ENCODE data around the gene GALNT13.

Gene GALNT13

GRCh38 chr2:153890576-153890975 is 18.9 kb downstream of the GALNT13 start:
- Mint-ChIP-seq H3K36me3 (no peaks in the 10 kb centered on the region), H3K4me1 (no peaks in the 10 kb centered on the region), H3K4me3 (no peak overlapping the region), H3K27me3 (no peaks in the 10 kb centered on the region), H3K9me3 (peaks cover 5% of the 10 kb centered on the region), H3K27ac (no peak overlapping the region)
- DNase-seq (ENCODE audit: low spot score in 2 of 2) (no peak), ATAC-seq (ENCODE audit: low read depth) (no peak)

- no peaks in the 10 kb centered on the region for H3K4me1 Mint-ChIP-seq
- no peaks in the 10 kb centered on the region for H3K36me3 Mint-ChIP-seq
- no peak for DNase-seq (ENCODE audit: low spot score in 2 of 2)
- H3K4me3 Mint-ChIP-seq = no peak overlapping the region
- no peak for ATAC-seq (ENCODE audit: low read depth)
- peaks cover 4% of the 10 kb centered on the region for H3K9me3 Mint-ChIP-seq
- no peak overlapping the region for H3K27ac Mint-ChIP-seq
- H3K27me3 Mint-ChIP-seq = no peaks in the 10 kb centered on the region
These were observed 19.3 kb downstream of the GALNT13 start for GRCh38 chr2:153891051-153891450.

GRCh38 chr2:153912798-153913396 is 41.2 kb downstream of the GALNT13 start:
- H3K4me3 Mint-ChIP-seq = no peak overlapping the region
- peaks cover 10% of the 10 kb centered on the region for H3K9me3 Mint-ChIP-seq
- no peaks in the 10 kb centered on the region for H3K27me3 Mint-ChIP-seq
- H3K36me3 Mint-ChIP-seq = no peaks in the 10 kb centered on the region
- H3K27ac Mint-ChIP-seq = no peak overlapping the region
- ATAC-seq (ENCODE audit: low read depth) (no peak), DNase-seq (ENCODE audit: low spot score in 2 of 2) (no peak)
- H3K4me1 Mint-ChIP-seq = no peaks in the 10 kb centered on the region

- DNase-seq (ENCODE audit: low spot score in 2 of 2) = no peak
- no peaks in the 10 kb centered on the region for H3K27me3 Mint-ChIP-seq
- no peaks in the 10 kb centered on the region for H3K36me3 Mint-ChIP-seq
- peaks cover 1% of the 10 kb centered on the region for H3K9me3 Mint-ChIP-seq
- no peaks in the 10 kb centered on the region for H3K4me1 Mint-ChIP-seq
- H3K4me3 Mint-ChIP-seq = no peak overlapping the region
- H3K27ac Mint-ChIP-seq = no peak overlapping the region
- ATAC-seq (ENCODE audit: low read depth) = no peak
These were observed 45.8 kb downstream of the GALNT13 start for GRCh38 chr2:153917570-153917969.

- no peaks in the 10 kb centered on the region for H3K36me3 Mint-ChIP-seq
- ATAC-seq (ENCODE audit: low read depth) = no peak
- DNase-seq (ENCODE audit: low spot score in 2 of 2) = no peak
- no peak overlapping the region for H3K27ac Mint-ChIP-seq
- H3K4me1 Mint-ChIP-seq = no peaks in the 10 kb centered on the region
- no peaks in the 10 kb centered on the region for H3K27me3 Mint-ChIP-seq
- H3K4me3 Mint-ChIP-seq = no peak overlapping the region
- peaks cover 17% of the 10 kb centered on the region for H3K9me3 Mint-ChIP-seq
These were observed 63.8 kb downstream of the GALNT13 start for GRCh38 chr2:153935511-153935910.

- peaks cover 8% of the 10 kb centered on the region for H3K9me3 Mint-ChIP-seq
- H3K27ac Mint-ChIP-seq = no peak overlapping the region
- H3K4me3 Mint-ChIP-seq = no peak overlapping the region
- ATAC-seq (ENCODE audit: low read depth) (no peak), DNase-seq (ENCODE audit: low spot score in 2 of 2) (no peak)
- no peaks in the 10 kb centered on the region for H3K27me3 Mint-ChIP-seq
- H3K4me1 Mint-ChIP-seq = no peaks in the 10 kb centered on the region
- no peaks in the 10 kb centered on the region for H3K36me3 Mint-ChIP-seq
These were observed 67.5 kb downstream of the GALNT13 start for GRCh38 chr2:153939124-153939796.

- no peaks in the 10 kb centered on the region for H3K4me1 Mint-ChIP-seq
- no peaks in the 10 kb centered on the region for H3K36me3 Mint-ChIP-seq
- no peak for DNase-seq (ENCODE audit: low spot score in 2 of 2)
- H3K4me3 Mint-ChIP-seq = no peak overlapping the region
- H3K9me3 Mint-ChIP-seq = peaks cover 8% of the 10 kb centered on the region
- no peak for ATAC-seq (ENCODE audit: low read depth)
- no peaks in the 10 kb centered on the region for H3K27me3 Mint-ChIP-seq
- H3K27ac Mint-ChIP-seq = no peak overlapping the region
These were observed 68.8 kb downstream of the GALNT13 start for GRCh38 chr2:153940511-153940910.

GRCh38 chr2:153944800-153945199 is 73.1 kb downstream of the GALNT13 start:
- H3K27me3 Mint-ChIP-seq = no peaks in the 10 kb centered on the region
- no peaks in the 10 kb centered on the region for H3K4me1 Mint-ChIP-seq
- no peak overlapping the region for H3K27ac Mint-ChIP-seq
- no peak overlapping the region for H3K4me3 Mint-ChIP-seq
- DNase-seq (ENCODE audit: low spot score in 2 of 2) (no peak), ATAC-seq (ENCODE audit: low read depth) (no peak)
- H3K9me3 Mint-ChIP-seq = peaks cover 5% of the 10 kb centered on the region
- no peaks in the 10 kb centered on the region for H3K36me3 Mint-ChIP-seq

GRCh38 chr2:153946036-153946435 is 74.3 kb downstream of the GALNT13 start:
- no peak for ATAC-seq (ENCODE audit: low read depth)
- H3K27me3 Mint-ChIP-seq = no peaks in the 10 kb centered on the region
- no peaks in the 10 kb centered on the region for H3K36me3 Mint-ChIP-seq
- no peak for DNase-seq (ENCODE audit: low spot score in 2 of 2)
- peaks cover 7% of the 10 kb centered on the region for H3K9me3 Mint-ChIP-seq
- H3K4me3 Mint-ChIP-seq = no peak overlapping the region
- no peak overlapping the region for H3K27ac Mint-ChIP-seq
- no peaks in the 10 kb centered on the region for H3K4me1 Mint-ChIP-seq

GRCh38 chr2:153953761-153954160 is 82.0 kb downstream of the GALNT13 start:
- no peak overlapping the region for H3K4me3 Mint-ChIP-seq
- no peaks in the 10 kb centered on the region for H3K4me1 Mint-ChIP-seq
- no peak overlapping the region for H3K27ac Mint-ChIP-seq
- no peak for ATAC-seq (ENCODE audit: low read depth)
- H3K36me3 Mint-ChIP-seq = no peaks in the 10 kb centered on the region
- H3K9me3 Mint-ChIP-seq = peaks cover 8% of the 10 kb centered on the region
- DNase-seq (ENCODE audit: low spot score in 2 of 2) = no peak
- H3K27me3 Mint-ChIP-seq = no peaks in the 10 kb centered on the region

GRCh38 chr2:153963256-153963655 is 91.5 kb downstream of the GALNT13 start:
- no peak overlapping the region for H3K4me3 Mint-ChIP-seq
- H3K9me3 Mint-ChIP-seq = peaks cover 5% of the 10 kb centered on the region
- H3K27me3 Mint-ChIP-seq = no peaks in the 10 kb centered on the region
- no peaks in the 10 kb centered on the region for H3K4me1 Mint-ChIP-seq
- no peak for ATAC-seq (ENCODE audit: low read depth)
- no peak for DNase-seq (ENCODE audit: low spot score in 2 of 2)
- H3K27ac Mint-ChIP-seq = no peak overlapping the region
- H3K36me3 Mint-ChIP-seq = no peaks in the 10 kb centered on the region

GRCh38 chr2:153967248-153967973 is 95.7 kb downstream of the GALNT13 start:
- Mint-ChIP-seq H3K9me3 (peaks cover 3% of the 10 kb centered on the region), H3K27ac (no peak overlapping the region), H3K4me3 (no peak overlapping the region), H3K36me3 (no peaks in the 10 kb centered on the region), H3K27me3 (no peaks in the 10 kb centered on the region), H3K4me1 (no peaks in the 10 kb centered on the region)
- ATAC-seq (ENCODE audit: low read depth) (no peak), DNase-seq (ENCODE audit: low spot score in 2 of 2) (no peak)

GRCh38 chr2:153971250-153971649 is 99.5 kb downstream of the GALNT13 start:
- no peak overlapping the region for H3K4me3 Mint-ChIP-seq
- no peaks in the 10 kb centered on the region for H3K36me3 Mint-ChIP-seq
- H3K9me3 Mint-ChIP-seq = peaks cover 1% of the 10 kb centered on the region
- ATAC-seq (ENCODE audit: low read depth) (no peak), DNase-seq (ENCODE audit: low spot score in 2 of 2) (no peak)
- no peaks in the 10 kb centered on the region for H3K4me1 Mint-ChIP-seq
- H3K27me3 Mint-ChIP-seq = no peaks in the 10 kb centered on the region
- H3K27ac Mint-ChIP-seq = no peak overlapping the region

GRCh38 chr2:153971855-153972254 is 100.1 kb downstream of the GALNT13 start:
- Mint-ChIP-seq H3K9me3 (peaks cover 1% of the 10 kb centered on the region), H3K4me1 (no peaks in the 10 kb centered on the region), H3K4me3 (no peak overlapping the region), H3K27ac (no peak overlapping the region), H3K27me3 (no peaks in the 10 kb centered on the region), H3K36me3 (no peaks in the 10 kb centered on the region)
- DNase-seq (ENCODE audit: low spot score in 2 of 2) = no peak
- ATAC-seq (ENCODE audit: low read depth) = no peak
